GM06990 (cell line): ENCODE measurements around the gene CARD8.

Source experiments
- DNase-seq: peaks from one replicate; pipeline ENCODE4 v3.0.0-alpha.2; 2011; ENCODE audit not compliant: insufficient read length; ENCODE audit errors: extremely low read depth
- H3K27me3 ChIP-seq: replicated peaks from 2 replicates; pipeline ENCODE4 v1.6.0; 2011; ENCODE audit warnings: low read length; ENCODE audit not compliant: control insufficient read depth, insufficient read depth
- H3K36me3 ChIP-seq: 2 replicates; pipeline ENCODE4 v1.5.1; 2011; ENCODE audit warnings: low read length; ENCODE audit not compliant: control insufficient read depth, insufficient read depth
- H3K4me3 ChIP-seq: replicated peaks from 2 replicates; pipeline ENCODE4 v1.5.1; 2011; ENCODE audit warnings: low read depth, mild to moderate bottlenecking, control low read depth, low read length
- CTCF ChIP-seq: IDR thresholded peaks from 2 replicates; pipeline ENCODE4 v1.5.1; 2011; ENCODE audit warnings: low read length, control low read depth, mild to moderate bottlenecking, inconsistent platforms; ENCODE audit not compliant: insufficient read depth, poor library complexity, severe bottlenecking

CARD8 gene

GRCh38 chr19:48196933-48197665 lies 58.6 kb downstream of the CARD8 start:
- no peak for DNase-seq
- Histone ChIP-seq H3K27me3 (no peaks in the 10 kb centered on the region), H3K4me3 (no peak overlapping the region), H3K36me3 (peaks cover 1% of the 10 kb centered on the region; the same call in 1 of the 2 replicates)
- TF ChIP-seq CTCF: no peak

GRCh38 chr19:48196321-48196763 lies 59.4 kb downstream of the CARD8 start:
- Histone ChIP-seq H3K4me3 (no peak overlapping the region), H3K27me3 (no peaks in the 10 kb centered on the region), H3K36me3 (peaks cover 1% of the 10 kb centered on the region; the same call in 1 of the 2 replicates)
- no peak for TF ChIP-seq CTCF
- no peak for DNase-seq

- no peak overlapping the region for H3K4me3 ChIP-seq
- no peaks in the 10 kb centered on the region for H3K27me3 ChIP-seq
- H3K36me3 ChIP-seq: peaks cover 1% of the 10 kb centered on the region; the same call in 1 of the 2 replicates
- TF ChIP-seq CTCF: no peak
- no peak for DNase-seq
Observed at GRCh38 chr19:48194844-48195830, 60.6 kb downstream of the CARD8 start.

GRCh38 chr19:48194041-48194843 lies 61.5 kb downstream of the CARD8 start:
- no peak for DNase-seq
- peaks cover 1% of the 10 kb centered on the region; the same call in 1 of the 2 replicates for H3K36me3 ChIP-seq
- no peak overlapping the region for H3K4me3 ChIP-seq
- no peaks in the 10 kb centered on the region for H3K27me3 ChIP-seq
- peak; percentile 72 for TF ChIP-seq CTCF

- Histone ChIP-seq H3K27me3 (no peaks in the 10 kb centered on the region), H3K4me3 (no peak overlapping the region), H3K36me3 (peaks cover 3% of the 10 kb centered on the region)
- no peak for DNase-seq
- no peak for TF ChIP-seq CTCF
Observed at GRCh38 chr19:48192750-48193149, 63.0 kb downstream of the CARD8 start.
